Thyroid gland (tissue), 4 donors: ENCODE data around the gene CENPN.

Experiments used
- POLR2A ChIP-seq, 2 donors: fragments of 450-650 bp; IDR thresholded peaks; one replicate each; pipeline ENCODE4 v1.6.1; 2017; ENCODE audit warnings: antibody characterized with exemption in 2 of 2, mild to moderate bottlenecking in 2 of 2, moderate library complexity in 1 of 2
- TF ChIP-seq, protein P1 (sequence below), 6 experiments: fragments of 200-600 bp in 3 of 6; fragments of 450-650 bp in 3 of 6; sonication (generic) in 3 of 6; IDR thresholded peaks; one replicate each; pipeline ENCODE4 v1.5.1; 2016 to 2019; ENCODE audit warnings: antibody characterized with exemption in 6 of 6, mild to moderate bottlenecking in 2 of 6, inconsistent platforms in 1 of 6, moderate library complexity in 1 of 6

DNA sequence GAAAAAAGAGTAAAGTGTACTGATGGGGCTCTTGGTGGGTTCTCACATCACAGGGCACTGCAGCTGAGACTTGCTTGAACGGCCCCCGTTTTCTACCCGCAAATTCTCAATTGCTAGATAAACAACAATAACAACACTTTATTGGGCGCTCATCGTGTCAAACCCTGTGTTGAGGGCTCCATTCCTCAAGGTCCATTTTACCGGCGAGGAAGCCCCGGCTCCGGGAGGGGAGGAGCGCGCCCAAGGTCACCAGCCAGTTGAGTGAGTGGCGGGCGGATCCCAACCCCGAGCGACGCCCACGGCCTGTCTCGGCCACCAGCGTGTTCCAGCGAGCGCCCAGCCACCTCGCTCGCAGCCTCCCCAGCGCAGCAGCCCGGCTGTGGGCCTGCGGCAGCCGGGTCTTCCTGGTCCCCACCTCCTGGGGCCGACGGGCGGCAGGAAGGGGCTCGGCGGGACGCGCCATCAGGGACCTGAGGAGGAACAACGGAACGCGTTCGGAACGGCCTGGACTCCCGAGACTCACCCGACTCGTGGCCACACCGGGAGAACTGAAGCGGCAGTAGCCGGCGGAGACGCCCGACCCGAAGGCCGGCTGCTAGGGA lies 702 bp upstream of the CENPN start:
- TF ChIP-seq POLR2A (IDR thresholded peaks at IDR 0.05) = no peak
- TF ChIP-seq, protein P1, sequence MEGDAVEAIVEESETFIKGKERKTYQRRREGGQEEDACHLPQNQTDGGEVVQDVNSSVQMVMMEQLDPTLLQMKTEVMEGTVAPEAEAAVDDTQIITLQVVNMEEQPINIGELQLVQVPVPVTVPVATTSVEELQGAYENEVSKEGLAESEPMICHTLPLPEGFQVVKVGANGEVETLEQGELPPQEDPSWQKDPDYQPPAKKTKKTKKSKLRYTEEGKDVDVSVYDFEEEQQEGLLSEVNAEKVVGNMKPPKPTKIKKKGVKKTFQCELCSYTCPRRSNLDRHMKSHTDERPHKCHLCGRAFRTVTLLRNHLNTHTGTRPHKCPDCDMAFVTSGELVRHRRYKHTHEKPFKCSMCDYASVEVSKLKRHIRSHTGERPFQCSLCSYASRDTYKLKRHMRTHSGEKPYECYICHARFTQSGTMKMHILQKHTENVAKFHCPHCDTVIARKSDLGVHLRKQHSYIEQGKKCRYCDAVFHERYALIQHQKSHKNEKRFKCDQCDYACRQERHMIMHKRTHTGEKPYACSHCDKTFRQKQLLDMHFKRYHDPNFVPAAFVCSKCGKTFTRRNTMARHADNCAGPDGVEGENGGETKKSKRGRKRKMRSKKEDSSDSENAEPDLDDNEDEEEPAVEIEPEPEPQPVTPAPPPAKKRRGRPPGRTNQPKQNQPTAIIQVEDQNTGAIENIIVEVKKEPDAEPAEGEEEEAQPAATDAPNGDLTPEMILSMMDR (IDR thresholded peaks at IDR 0.05) = peak in 1 of 6 experiments; percentile 18
